ENCODE results near the gene COX7B2. TPM values are rescaled to one million over a fixed set of nuclear protein-coding genes. Genes with fewer than 3 reads are reported as not detected.

Gene COX7B2
- total and polyA plus RNA-seq, 2 experiments from 2014 or later: not detected

DNA sequence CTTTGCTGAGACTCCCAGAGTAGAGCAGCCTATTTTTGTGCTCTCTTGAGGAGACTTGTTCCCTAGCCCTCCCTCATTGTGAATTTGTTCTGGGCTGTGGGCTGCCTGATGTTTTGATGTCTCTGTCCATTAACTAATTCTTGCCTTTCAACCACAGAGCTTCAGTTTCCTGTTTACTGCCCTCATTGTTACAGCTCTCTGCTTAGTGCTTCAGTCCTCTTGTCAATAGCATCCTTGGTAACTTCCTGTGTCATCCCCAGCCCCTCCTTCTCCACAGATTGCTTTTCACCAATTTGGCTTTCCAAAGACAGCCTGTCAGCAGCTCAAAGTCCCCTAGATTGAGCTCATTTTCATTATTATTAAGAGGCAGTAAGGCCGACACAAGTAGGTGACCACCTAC lies 69.9 kb downstream of the COX7B2 start:
- TF ChIP-seq, protein P1, sequence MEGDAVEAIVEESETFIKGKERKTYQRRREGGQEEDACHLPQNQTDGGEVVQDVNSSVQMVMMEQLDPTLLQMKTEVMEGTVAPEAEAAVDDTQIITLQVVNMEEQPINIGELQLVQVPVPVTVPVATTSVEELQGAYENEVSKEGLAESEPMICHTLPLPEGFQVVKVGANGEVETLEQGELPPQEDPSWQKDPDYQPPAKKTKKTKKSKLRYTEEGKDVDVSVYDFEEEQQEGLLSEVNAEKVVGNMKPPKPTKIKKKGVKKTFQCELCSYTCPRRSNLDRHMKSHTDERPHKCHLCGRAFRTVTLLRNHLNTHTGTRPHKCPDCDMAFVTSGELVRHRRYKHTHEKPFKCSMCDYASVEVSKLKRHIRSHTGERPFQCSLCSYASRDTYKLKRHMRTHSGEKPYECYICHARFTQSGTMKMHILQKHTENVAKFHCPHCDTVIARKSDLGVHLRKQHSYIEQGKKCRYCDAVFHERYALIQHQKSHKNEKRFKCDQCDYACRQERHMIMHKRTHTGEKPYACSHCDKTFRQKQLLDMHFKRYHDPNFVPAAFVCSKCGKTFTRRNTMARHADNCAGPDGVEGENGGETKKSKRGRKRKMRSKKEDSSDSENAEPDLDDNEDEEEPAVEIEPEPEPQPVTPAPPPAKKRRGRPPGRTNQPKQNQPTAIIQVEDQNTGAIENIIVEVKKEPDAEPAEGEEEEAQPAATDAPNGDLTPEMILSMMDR (IDR thresholded peaks at IDR 0.05; ENCODE audit: low read depth, low read length): no peak
- Histone ChIP-seq H3K4me3 (no peak overlapping the region), H3K36me3 (no peaks in the 10 kb centered on the region), H3K27me3 (no peaks in the 10 kb centered on the region), H3K4me1 (ENCODE audit: low read depth) (peaks cover 7% of the 10 kb centered on the region), H3K27ac (no peak overlapping the region), H3K9me3 (ENCODE audit: low read depth) (no peaks in the 10 kb centered on the region)
- peak in 1 of 2 donors; percentile 24 for DNase-seq (ENCODE audit: low read depth in 1 of 2, low spot score in 1 of 2)

DNA sequence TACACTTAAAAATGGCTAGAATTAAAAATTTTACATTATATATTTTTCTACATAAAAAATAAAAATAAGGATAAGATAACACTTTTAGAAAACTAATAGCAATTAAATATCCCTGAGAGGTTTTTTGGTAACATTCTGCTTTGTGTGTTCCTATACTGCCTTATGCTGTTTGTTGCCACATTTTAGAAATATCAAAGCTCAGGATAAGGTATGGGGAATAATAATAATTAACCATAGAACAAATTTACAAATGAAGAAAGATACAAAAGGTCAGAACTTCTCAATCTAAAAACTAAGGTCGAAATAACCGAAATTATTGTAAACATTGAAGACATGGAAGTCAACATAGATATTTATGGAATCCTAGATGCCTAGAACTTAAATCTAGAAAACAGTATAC lies 71.4 kb downstream of the COX7B2 start:
- Histone ChIP-seq H3K4me1 (ENCODE audit: low read depth) (peaks cover 7% of the 10 kb centered on the region), H3K27me3 (no peaks in the 10 kb centered on the region), H3K9me3 (ENCODE audit: low read depth) (no peaks in the 10 kb centered on the region), H3K27ac (no peak overlapping the region), H3K4me3 (no peak overlapping the region), H3K36me3 (no peaks in the 10 kb centered on the region)
- TF ChIP-seq, protein P1 (IDR thresholded peaks at IDR 0.05; ENCODE audit: low read depth, low read length): no peak
- no peak for DNase-seq (ENCODE audit: low read depth in 1 of 2, low spot score in 1 of 2)

DNA sequence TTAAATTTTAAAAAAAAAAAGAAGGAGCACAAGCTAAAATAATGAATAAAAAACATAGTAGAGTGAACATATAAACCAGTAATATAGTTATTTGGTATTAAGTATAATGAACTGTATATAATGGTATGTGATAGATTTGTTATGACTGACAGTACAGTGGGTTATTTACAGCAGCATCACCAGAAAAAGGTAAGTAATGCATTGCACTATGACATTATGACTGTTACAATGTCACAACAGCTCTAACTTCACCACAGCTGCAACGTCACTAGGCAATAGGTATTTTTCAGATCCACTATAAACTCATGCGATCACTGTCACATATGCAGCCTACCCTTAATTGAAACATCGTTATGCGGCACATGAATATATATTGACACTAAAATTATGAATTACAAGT lies 72.5 kb downstream of the COX7B2 start:
- TF ChIP-seq, protein P1 (IDR thresholded peaks at IDR 0.05; ENCODE audit: low read depth, low read length): no peak
- H3K27ac ChIP-seq: no peak overlapping the region

DNA sequence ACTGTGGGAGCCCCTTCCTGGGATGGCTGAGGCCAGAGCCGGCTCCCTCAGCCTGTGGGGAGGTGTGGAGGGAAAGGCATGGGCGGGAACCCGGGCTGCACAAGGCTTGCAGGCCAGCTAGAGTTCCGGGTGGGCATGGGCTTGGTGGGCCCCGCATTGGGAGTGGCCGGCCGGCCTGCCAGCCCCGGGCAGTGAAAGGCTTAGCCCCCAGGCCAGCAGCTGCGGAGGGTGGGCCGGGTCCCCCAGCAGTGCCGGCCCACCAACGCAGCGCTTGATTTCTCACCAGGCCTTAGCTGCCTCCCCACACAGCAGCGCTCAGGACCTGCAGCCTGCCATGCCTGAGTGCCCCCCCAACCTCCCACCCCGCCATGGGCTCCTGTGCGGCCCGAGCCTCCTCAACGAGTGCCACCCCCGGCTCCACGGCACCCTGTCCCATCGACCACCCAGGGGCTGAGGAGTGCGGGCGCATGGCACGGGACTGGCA lies 78.0 kb downstream of the COX7B2 start:
- H3K4me1 ChIP-seq (ENCODE audit: low read depth): no peaks in the 10 kb centered on the region
- TF ChIP-seq, protein P1 (IDR thresholded peaks at IDR 0.05; ENCODE audit: low read depth, low read length): no peak
- no peaks in the 10 kb centered on the region for H3K36me3 ChIP-seq
- H3K9me3 ChIP-seq (ENCODE audit: low read depth): no peaks in the 10 kb centered on the region
- no peak overlapping the region for H3K27ac ChIP-seq
- no peak overlapping the region for H3K4me3 ChIP-seq
- H3K27me3 ChIP-seq: no peaks in the 10 kb centered on the region
- no peak for DNase-seq (ENCODE audit: low read depth in 1 of 2, low spot score in 1 of 2)

More for the DNA sequence above, 72.5 kb downstream of the COX7B2 start:
- H3K9me3 ChIP-seq (ENCODE audit: low read depth): no peaks in the 10 kb centered on the region
- peaks cover 7% of the 10 kb centered on the region for H3K4me1 ChIP-seq (ENCODE audit: low read depth)
- no peak overlapping the region for H3K4me3 ChIP-seq
- no peaks in the 10 kb centered on the region for H3K27me3 ChIP-seq
- no peaks in the 10 kb centered on the region for H3K36me3 ChIP-seq
- no peak for DNase-seq (ENCODE audit: low read depth in 1 of 2, low spot score in 1 of 2)

DNA sequence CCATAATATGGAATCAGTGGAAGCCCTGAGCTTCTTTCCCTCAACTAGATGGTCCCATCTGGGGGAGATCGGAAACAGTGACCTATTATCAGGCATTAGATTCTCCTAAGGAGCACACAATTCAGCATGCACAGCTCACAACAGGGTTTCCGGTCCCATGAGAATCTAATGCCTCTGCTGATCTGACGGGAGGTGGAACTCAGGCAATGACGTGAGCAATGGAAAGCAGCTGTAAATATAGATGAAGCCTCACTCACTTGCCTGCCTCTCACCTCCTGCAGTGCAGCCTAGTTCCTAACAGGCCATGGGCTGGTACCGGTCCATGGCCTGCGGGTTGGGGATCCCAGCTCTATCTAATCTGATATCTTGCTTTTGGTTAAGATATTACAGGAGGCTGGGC lies 88.9 kb downstream of the COX7B2 start:
- no peak for DNase-seq (ENCODE audit: low read depth in 1 of 2, low spot score in 1 of 2)
- no peak overlapping the region for H3K4me3 ChIP-seq
- H3K9me3 ChIP-seq (ENCODE audit: low read depth): no peaks in the 10 kb centered on the region
- H3K27ac ChIP-seq: no peak overlapping the region
- no peaks in the 10 kb centered on the region for H3K36me3 ChIP-seq
- H3K4me1 ChIP-seq (ENCODE audit: low read depth): no peaks in the 10 kb centered on the region
- no peaks in the 10 kb centered on the region for H3K27me3 ChIP-seq
- TF ChIP-seq, protein P1 (IDR thresholded peaks at IDR 0.05; ENCODE audit: low read depth, low read length): no peak

DNA sequence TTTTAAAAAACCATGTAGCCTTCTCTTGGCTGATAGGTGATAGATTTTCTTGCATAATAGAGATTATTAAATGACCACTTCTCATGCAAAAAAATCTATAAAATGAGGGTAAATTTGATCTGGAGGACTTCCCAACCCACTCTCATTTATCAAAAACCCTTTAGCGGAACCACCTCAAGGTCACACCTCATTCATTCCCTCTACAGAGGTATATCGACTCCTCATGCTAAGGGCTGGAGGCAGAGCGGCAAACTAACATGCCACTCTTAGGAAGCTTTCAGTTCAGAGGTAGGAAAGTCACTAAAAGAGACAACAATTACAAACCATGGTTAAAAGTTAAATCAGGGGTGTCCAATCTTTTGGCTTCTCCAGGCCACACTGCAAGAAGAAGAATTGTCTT lies 90.0 kb downstream of the COX7B2 start:
- H3K27me3 ChIP-seq: no peaks in the 10 kb centered on the region
- H3K9me3 ChIP-seq (ENCODE audit: low read depth): no peaks in the 10 kb centered on the region
- H3K27ac ChIP-seq: no peak overlapping the region
- TF ChIP-seq, protein P1 (IDR thresholded peaks at IDR 0.05; ENCODE audit: low read depth, low read length): no peak
- no peaks in the 10 kb centered on the region for H3K36me3 ChIP-seq
- DNase-seq (ENCODE audit: low read depth in 1 of 2, low spot score in 1 of 2): no peak
- no peaks in the 10 kb centered on the region for H3K4me1 ChIP-seq (ENCODE audit: low read depth)
- H3K4me3 ChIP-seq: no peak overlapping the region
